Fibroblast of the conjunctiva (primary cell): ENCODE data around the gene MT2A.

Experiments used
- DNase-seq: peaks from one replicate; pipeline ENCODE4 v3.0.0-alpha.2; 2010; ENCODE audit warnings: low read depth

Gene MT2A

DNA sequence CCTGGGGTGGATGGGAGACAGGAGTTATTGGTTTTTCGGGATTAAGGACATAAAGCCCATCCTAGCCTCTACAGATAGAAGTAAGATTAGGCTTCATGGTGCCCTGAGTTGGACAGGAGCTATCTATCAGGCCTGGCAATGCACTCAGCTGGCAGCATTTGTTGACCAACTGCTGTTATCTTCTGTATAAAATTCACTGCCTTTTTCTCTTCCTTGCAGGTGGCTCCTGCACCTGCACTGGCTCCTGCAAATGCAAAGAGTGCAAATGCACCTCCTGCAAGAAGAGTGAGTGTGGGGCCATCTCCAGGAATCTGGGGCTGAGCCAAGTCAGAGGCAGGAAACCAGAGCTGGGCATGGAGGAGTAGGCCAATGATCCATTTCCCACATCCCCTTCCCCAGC is 30.7 kb downstream of the MT2A start:
- no peak for DNase-seq

DNA sequence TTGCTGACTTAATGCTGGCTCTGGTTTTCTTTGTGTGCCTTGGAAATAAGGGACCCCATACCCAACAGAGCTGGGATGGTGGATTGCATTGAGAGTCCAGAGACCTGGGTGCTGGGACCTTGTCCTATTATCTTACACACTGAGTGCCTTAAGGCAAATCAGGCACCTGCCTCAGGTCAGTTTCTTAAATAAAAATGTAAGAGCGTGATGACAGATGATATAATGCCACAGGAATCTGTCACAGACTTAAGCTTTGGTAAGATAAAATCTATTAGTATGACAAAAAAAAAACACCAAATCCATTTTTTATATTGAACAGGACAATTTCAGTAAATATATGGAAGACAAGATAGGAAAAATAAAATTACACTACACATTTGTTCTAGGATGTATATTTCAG is 31.7 kb downstream of the MT2A start:
- no peak for DNase-seq

DNA sequence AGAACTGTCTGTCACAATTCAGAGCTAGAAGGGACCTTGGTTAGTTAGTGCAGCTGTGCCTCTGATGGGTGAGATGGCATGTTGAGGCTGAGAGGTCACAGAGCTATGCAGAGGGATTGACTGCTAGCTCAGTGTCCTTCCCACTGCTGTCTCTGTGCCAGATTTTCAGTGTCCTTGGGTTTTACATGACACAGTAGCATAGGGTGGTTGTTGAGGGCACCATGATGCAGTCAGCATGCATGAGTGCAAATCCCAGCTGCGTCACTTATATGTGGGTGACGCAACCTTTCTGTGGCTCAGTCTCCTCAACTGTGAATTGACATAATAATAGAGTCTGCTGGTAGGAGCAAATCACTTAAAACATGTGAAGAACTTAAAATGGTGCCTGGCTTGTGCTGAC is 32.8 kb downstream of the MT2A start:
- DNase-seq = no peak

DNA sequence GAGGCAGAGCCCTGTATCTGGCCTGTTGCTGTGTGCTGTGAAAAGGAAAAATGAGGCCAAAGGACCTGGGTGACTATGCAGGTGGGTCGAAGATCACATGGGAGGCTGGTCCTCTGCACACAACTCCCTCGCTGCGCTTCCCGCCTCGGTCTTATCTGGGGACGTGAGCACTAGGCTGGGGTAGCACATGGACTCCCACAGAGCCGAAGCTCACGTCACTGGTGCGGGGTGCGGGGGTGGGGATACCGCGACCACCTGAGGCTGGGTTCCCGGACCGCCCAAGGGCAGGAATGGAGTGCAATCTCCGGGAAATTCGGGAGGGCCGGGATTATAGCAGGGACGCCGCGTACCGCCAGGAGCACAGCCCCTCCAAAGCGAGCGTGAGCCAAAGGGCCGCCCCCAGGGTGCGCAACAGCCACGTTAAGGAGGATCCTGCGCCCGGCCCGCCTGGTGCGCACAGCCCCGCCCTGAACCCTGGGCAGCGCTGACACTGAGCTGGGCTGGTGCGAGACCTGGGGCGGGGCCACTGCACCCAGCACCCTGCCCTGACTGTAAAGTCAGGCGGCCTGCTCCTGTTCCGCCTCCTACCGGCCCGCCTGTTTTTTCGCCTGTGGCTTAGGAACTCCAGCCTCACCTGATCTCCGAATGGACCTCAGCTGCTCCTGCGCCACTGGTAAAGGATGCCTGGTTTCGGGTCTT is 34.8 kb downstream of the MT2A start:
- DNase-seq = peak; percentile 10

DNA sequence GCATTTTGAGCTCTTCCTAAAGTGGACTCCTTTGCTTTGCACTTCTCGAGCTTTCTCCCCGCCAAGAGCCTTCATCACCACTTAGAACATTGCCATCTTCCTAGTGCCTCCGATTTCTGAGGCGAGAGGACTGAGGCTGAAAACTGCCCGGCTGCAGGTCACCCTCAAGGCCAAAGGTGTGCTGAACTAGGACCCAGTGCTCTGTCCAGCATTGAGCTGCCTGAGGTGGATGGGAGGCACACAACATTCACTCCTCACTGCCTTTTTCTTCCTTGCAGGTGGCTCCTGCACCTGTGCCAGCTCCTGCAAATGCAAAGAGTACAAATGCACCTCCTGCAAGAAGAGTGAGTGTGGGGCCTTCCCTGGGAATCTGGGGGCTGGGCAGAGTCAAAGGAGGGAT is 35.4 kb downstream of the MT2A start:
- DNase-seq = no peak

DNA sequence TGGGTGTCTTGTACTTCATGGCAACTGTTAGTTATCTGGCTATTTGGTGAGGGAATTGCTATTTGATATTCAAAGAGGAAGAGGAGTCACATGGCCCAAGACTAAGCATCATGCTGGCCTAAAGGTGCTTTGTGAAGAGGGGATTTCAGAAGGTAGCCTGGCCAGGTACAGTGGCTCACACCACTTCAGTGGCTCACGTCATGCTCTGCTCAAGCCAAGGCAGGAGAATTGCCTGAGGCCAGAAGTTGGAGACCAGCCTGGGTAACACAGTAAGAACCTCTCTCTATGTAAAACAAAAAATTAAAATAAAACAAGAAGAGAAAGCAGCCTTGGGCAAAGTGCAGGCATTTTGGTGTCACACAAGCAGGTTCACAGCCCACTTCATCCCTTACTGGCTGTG is 36.9 kb downstream of the MT2A start:
- DNase-seq = no peak

DNA sequence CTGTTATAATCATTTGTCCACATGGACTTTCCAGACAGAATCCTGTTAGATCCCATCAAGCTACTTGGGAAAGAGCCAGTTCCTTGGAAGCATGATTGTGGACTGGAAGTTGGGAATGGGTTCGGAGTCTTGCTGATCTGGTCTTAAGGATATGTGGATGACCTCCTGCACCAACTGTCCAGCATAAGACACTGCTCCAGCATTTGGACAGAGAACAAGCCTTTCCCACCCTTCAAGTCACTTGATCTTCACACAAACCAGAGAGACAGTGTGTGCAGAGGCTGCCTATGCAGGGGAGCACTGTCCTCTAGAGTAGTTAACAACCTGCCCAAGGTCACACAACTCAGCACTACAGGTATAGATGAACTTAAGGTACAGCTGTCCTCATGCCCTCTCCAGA is 37.5 kb downstream of the MT2A start:
- no peak for DNase-seq

DNA sequence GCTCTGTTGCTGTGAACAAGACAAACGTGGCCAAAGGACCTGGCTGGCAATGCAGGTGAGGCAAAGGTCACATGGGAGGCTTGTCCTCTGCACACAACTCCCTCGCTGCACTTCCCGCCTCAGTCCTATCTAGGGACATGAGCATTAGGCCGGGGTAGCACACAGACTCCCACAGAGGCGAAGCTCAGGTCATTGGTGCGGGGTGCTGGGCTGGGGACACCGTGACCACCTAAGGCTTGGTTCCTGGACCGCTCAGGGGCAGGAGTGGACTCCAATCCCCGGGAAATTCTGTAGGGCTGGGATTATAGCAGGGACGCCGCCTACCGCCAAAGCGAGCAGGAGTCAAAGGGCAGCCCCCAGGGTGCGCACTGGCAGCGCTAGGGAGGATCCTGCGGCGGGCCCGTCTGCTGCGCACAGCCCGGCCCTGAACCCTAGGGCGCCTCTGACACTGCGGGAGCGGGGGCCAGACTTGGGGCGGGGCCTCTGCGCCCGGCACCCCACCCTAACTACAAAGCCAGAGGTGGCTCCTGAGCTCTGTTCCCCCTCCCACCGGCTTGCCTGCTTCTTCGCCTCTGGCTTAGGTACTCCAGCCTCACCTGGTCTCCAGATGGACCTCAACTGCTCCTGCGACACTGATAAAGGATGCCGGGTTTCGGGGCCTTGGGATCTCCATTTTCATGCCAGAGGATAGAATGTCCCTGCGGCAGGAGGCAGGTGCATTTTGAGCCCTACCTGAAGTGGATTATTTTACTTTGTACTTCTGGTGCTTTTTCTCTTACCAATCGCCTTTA is 39.5 kb downstream of the MT2A start:
- DNase-seq = no peak

DNA sequence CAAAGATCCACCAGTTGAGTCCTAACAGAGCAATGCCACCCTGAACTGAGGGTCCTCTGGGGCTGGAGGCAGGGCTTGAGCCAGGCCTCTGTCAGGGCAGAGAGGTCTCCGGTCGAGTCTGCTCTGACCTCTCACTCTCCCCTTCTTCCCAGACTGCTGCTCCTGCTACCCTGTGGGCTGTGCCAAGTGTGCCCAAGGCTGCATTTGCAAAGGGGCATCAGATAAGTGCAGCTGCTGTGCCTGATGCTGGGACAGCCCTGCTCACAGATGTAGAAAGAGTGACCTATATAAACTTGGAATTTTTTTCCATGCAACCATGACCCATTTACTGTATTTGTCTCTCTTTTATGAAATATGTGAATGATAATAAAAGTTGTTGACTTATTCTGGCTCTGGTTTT is 40.9 kb downstream of the MT2A start:
- no peak for DNase-seq

DNA sequence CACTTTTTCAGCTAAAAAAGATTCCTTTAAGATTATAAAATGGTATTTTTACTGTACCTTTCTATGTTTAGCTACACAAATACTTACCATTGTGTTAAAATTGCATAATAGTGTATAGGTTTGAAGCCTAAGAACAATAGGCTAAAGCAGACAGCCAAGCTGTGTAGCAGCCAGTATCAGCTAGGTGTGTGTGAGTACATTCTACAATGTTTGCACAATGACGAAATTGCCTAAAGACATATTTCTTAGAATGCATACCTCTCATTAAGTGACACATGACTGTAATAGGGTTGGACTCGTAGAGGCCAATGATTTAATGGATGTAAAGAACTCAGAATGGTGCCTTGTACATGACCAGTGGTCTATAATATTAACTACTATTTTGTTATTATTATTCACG is 41.4 kb downstream of the MT2A start:
- no peak for DNase-seq

DNA sequence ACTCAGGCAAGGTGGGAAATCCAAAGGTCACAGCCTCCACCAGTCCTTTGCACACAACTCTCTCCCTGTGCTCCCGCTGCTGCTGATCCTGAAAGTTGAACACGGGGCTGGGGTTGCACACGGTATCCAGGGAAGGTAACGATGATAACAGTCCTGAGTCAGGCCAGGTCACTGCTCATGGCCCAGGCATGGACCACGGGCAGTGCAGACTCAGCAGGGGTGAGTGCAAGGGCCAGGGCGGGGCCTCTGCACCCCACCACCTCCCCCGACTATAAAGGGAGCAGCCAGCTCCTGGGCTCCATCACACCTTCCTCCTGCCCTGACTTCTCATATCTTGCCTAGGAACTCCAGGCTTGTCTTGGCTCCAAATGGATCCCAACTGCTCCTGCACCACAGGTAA is 43.2 kb downstream of the MT2A start, which contains the start of gene MT1B:
TSS of gene MT1B (plus strand) at position 301 of the 400 bp plus-strand sequence. CDS start at position 369, 68 bp downstream.
- no peak for DNase-seq

DNA sequence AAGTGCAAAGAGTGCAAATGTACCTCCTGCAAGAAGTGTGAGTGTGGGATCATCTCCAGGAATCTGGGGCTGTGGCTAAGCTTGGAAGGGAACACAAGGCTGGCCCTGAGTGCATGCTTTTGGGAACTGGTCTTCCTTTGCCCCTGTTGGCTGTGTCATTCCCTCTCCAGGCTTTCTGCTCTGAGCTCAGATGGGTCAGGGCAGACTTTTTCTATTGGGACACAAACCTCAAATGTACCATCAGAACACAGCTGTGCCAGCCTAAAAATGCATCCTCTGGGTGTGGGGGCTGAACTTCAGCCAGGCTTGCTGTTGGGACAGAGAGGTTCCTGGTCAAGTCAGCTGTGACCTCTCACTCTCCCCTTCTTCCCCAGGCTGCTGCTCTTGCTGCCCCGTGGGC is 44.2 kb downstream of the MT2A start:
- DNase-seq = no peak

DNA sequence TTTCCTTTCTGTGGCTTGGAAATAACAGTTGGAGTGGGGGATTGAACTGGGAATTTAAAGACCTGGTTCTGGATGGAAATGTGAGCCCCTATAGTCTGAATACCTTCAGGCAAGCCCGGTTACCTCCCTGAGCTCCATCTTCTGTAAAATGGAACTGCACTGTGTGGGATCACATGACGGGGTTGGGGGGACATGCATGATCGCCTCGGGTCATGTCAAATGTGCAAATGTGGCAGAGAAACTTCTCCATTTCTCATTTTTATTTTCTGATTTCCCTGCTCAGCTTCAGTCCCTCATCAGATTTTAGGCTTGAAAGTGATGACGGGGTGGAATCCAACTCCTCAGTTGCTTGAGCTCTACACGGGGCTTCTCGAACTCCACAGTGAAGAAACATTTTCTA is 44.8 kb downstream of the MT2A start:
- DNase-seq = no peak

DNA sequence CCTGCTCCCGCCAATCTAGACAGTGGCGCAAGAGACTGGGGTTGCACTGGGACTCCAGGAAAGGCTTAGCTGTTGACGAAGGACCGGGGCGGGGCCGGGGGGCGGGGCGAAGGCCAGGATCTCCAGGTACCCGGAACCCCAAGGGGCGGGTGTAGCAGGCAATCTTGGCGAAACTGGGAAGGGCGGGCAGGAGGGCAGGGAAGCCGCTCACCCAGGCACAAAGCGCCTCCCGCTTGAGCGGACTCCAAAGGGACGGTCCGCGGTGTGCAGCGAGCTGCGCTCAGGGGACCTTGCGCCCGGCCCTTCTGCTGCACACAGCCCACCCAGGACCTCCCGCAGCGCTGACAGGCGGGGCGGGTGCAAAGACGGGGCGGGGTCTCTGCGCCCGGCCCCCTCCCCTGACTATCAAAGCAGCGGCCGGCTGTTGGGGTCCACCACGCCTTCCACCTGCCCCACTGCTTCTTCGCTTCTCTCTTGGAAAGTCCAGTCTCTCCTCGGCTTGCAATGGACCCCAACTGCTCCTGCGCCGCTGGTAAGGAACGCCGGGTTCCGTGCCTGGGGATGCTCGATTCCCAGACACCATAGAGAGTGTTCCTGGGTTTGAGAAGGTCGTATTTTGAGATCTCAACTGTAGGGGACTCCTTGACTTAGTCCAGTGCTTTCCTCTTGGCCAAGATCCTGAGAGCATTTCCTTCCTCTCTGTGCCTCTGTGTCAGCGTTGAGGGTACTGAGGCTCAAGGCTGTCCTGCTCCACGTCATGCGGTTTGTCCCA is 49.4 kb downstream of the MT2A start, which contains the start of gene MT1F:
TSS of gene MT1F (plus strand) at position 405 of the 772 bp plus-strand sequence. CDS start at position 505, 100 bp downstream.
- DNase-seq = no peak

DNA sequence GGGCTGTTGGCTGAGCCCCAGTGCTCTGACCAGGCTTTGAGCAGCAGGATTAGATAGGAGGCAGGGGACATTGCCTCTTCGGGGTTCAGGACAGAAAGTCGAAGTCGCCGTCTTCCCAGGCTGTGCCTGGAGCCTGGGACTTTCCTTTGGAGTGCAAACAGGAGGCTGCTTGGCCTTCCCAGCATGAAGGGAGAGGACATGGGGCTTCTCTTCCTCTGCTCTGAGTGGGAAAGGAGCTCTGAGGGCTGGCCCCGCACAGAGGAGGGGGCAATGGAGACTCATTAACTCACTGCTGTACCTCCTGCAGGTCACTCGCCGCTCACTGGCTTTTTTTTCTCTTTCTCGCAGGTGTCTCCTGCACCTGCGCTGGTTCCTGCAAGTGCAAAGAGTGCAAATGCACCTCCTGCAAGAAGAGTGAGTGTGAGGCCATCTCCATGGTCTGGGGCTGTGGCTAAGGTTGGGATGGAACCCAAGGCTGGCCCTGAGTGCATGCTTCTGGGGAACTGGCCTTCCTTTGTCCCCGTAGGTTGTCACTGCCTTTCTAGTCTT is 50.0 kb downstream of the MT2A start:
- DNase-seq = no peak
